Trophoblast cell (in vitro differentiated cells and primary cell): Measurements from ENCODE around the gene ELL3.
A peak's percentile ranks its signal among the peaks of the same experiment; 100 is the strongest.

Experiments used
- DNase-seq, 2 donors: peaks; one replicate each; pipeline ENCODE4 v3.0.0-alpha.2; 2016
- H2AFZ ChIP-seq: 2 replicates; pipeline ENCODE4 v1.6.1; 2013; ENCODE audit warnings: low read length, moderate library complexity, mild to moderate bottlenecking; ENCODE audit not compliant: insufficient read depth, poor library complexity
- H2AK5ac ChIP-seq: 2 replicates; pipeline ENCODE4 v1.6.1; 2013; ENCODE audit warnings: mild to moderate bottlenecking, low read length
- H2BK120ac ChIP-seq: 2 replicates; pipeline ENCODE4 v1.6.1; 2013; ENCODE audit warnings: low read length, mild to moderate bottlenecking, moderate library complexity; ENCODE audit not compliant: insufficient read depth, poor library complexity
- H2BK12ac ChIP-seq: 2 replicates; pipeline ENCODE4 v1.6.1; 2013; ENCODE audit warnings: mild to moderate bottlenecking, low read length, moderate library complexity
- H2BK5ac ChIP-seq: 2 replicates; pipeline ENCODE4 v1.6.1; 2013; ENCODE audit warnings: low read length, low read depth, moderate library complexity, mild to moderate bottlenecking; ENCODE audit not compliant: poor library complexity
- H3K14ac ChIP-seq: 2 replicates; pipeline ENCODE4 v1.6.1; 2013; ENCODE audit warnings: mild to moderate bottlenecking, low read length
- H3K18ac ChIP-seq: 2 replicates; pipeline ENCODE4 v1.6.1; 2013; ENCODE audit warnings: mild to moderate bottlenecking, low read length
- H3K23ac ChIP-seq: 2 replicates; pipeline ENCODE4 v1.6.1; 2013; ENCODE audit warnings: low read length
- H3K27ac ChIP-seq: 2 replicates; pipeline ENCODE4 v1.5.1; 2013; ENCODE audit warnings: low read depth, mild to moderate bottlenecking, inconsistent platforms, low read length, moderate library complexity
- H3K27me3 ChIP-seq: 2 replicates; pipeline ENCODE4 v1.6.1; 2013; ENCODE audit warnings: inconsistent platforms, mild to moderate bottlenecking, low read length, moderate library complexity; ENCODE audit not compliant: insufficient read depth
- H3K36me3 ChIP-seq, 2 experiments: 1 replicate in 1 of 2; 2 replicates in 1 of 2; pipeline ENCODE4 v1.6.1; 2013; ENCODE audit warnings: low read length in 2 of 2, mild to moderate bottlenecking in 2 of 2, moderate library complexity in 1 of 2; ENCODE audit not compliant: insufficient read depth in 2 of 2, control insufficient read depth in 1 of 2
- H3K4ac ChIP-seq: 2 replicates; pipeline ENCODE4 v1.6.1; 2013; ENCODE audit warnings: low read depth, mild to moderate bottlenecking, low read length, moderate library complexity
- H3K4me1 ChIP-seq, 2 experiments: 1 replicate in 1 of 2; 2 replicates in 1 of 2; pipeline ENCODE4 v1.6.1; 2013; ENCODE audit warnings: low read length in 2 of 2, mild to moderate bottlenecking in 2 of 2, moderate library complexity in 1 of 2; ENCODE audit not compliant: insufficient read depth in 2 of 2, control insufficient read depth in 1 of 2
- H3K4me2 ChIP-seq: 2 replicates; pipeline ENCODE4 v1.6.1; 2013; ENCODE audit warnings: inconsistent platforms, mild to moderate bottlenecking, low read length, moderate library complexity
- H3K4me3 ChIP-seq: 2 replicates; pipeline ENCODE4 v1.5.1; 2013; ENCODE audit warnings: mild to moderate bottlenecking, low read depth, low read length, inconsistent platforms
- H3K79me1 ChIP-seq: one replicate; pipeline ENCODE4 v1.6.1; 2013; ENCODE audit warnings: low read length
- H3K79me2 ChIP-seq: 2 replicates; pipeline ENCODE4 v1.6.1; 2013; ENCODE audit warnings: low read length, mild to moderate bottlenecking; ENCODE audit not compliant: control insufficient read depth, insufficient read depth, poor library complexity
- H3K9ac ChIP-seq: 2 replicates; pipeline ENCODE4 v1.6.1; 2013; ENCODE audit warnings: mild to moderate bottlenecking, low read length
- H3K9me3 ChIP-seq: 2 replicates; pipeline ENCODE4 v1.6.1; 2013; ENCODE audit warnings: low read depth, mild to moderate bottlenecking, control low read depth, inconsistent platforms, low read length; ENCODE audit not compliant: insufficient read depth
- H4K12ac ChIP-seq: 2 replicates; pipeline ENCODE4 v1.6.1; 2013; ENCODE audit warnings: low read depth, mild to moderate bottlenecking, low read length, moderate library complexity
- H4K8ac ChIP-seq: 2 replicates; pipeline ENCODE4 v1.6.1; 2013; ENCODE audit warnings: low read depth, mild to moderate bottlenecking, low read length, moderate library complexity
- H4K91ac ChIP-seq: one replicate; pipeline ENCODE4 v1.6.1; 2013; ENCODE audit warnings: low read depth, mild to moderate bottlenecking, low read length, moderate library complexity
- WGBS: extraction: QIAGEN DNeasy Blood & Tissue Kit; methylation state at CpG from one replicate; pipeline ENCODE4 v1.1.7; 2013; ENCODE audit warnings: missing lambda C conversion rate; ENCODE audit not compliant: insufficient read length, insufficient coverage; ENCODE audit errors: extremely low coverage; 5-methylcytosine and 5-hydroxymethylcytosine counted together

ELL3 gene

DNA sequence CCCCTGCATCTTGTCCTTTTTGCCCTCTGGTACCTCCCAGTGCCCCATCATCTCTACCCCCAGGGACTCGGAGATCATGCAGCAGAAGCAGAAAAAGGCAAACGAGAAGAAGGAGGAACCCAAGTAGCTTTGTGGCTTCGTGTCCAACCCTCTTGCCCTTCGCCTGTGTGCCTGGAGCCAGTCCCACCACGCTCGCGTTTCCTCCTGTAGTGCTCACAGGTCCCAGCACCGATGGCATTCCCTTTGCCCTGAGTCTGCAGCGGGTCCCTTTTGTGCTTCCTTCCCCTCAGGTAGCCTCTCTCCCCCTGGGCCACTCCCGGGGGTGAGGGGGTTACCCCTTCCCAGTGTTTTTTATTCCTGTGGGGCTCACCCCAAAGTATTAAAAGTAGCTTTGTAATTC, 16.9 kb upstream of the ELL3 start:
- Histone ChIP-seq H3K27ac (no peak overlapping the region), H3K4me3 (peak overlapping the region; percentile 2), H3K27me3 (no peaks in the 10 kb centered on the region), H3K36me3 (peaks cover 24 to 31% of the 10 kb centered on the region in 2 experiments), H4K12ac (no peak overlapping the region), H3K4me2 (peak overlapping the region; percentile 77), H2BK12ac (no peak overlapping the region), H3K18ac (no peak overlapping the region), H3K79me2 (peaks cover 12% of the 10 kb centered on the region), H4K8ac (no peak overlapping the region), H4K91ac (no peak overlapping the region), H3K23ac (no peak overlapping the region), H3K4ac (peak overlapping the region; percentile 97), H2AK5ac (no peak overlapping the region), H3K14ac (no peak overlapping the region), H3K4me1 (peaks cover 7 to 21% of the 10 kb centered on the region in 2 experiments), H3K9ac (peak overlapping the region; percentile 17), H2BK120ac (no peak overlapping the region), H2BK5ac (no peak overlapping the region), H2AFZ (no peak overlapping the region), H3K79me1 (peaks cover 10% of the 10 kb centered on the region), H3K9me3 (no peaks in the 10 kb centered on the region)
- no peak for DNase-seq
- WGBS, result no CpG with 5 or more reads among the region's 10 CpGs

DNA sequence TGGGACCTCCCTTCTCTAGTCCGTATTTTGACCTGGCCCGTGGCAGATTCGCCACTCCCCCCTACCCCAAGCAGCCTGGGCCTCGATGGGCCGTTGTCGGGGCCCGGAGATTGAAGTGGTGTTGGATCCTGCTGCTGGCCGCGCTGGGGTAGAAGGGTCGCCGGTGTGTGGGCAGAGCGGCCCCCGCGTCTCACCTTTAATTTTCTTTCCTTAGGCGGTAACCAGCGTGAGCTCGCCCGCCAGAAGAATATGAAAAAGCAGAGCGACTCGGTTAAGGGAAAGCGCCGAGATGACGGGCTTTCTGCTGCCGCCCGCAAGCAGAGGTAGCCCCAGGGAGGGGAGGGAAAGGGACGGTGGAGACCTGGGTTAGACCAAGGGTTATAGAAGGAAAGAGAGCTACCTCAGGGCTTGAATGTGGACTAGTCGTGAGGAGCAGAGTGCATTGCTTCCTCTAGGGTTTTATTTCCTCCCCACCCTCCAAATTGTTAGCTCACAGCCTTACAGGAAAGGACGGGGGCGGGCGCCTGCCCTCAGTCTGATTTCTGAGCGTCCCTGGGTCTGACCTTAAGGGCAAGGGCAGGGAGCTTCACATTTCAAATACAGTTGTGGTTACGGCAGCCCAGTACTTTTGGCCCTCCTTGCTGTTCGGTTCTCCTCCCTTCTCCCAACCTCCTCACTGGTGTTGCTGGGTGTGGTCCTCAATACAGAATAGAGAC, 16.2 kb upstream of the ELL3 start:
- DNase-seq, result peak in 1 of 2 donors; percentile 43
- peaks cover 7 to 21% of the 10 kb centered on the region in 2 experiments for H3K4me1 ChIP-seq
- H2BK120ac ChIP-seq, result peak overlapping the region; percentile 86
- peak overlapping the region; percentile 90 for H3K18ac ChIP-seq
- peaks cover 10% of the 10 kb centered on the region for H3K79me1 ChIP-seq
- H4K8ac ChIP-seq, result peak overlapping the region; percentile 96
- H3K36me3 ChIP-seq, result peaks cover 24 to 31% of the 10 kb centered on the region in 2 experiments
- H3K27ac ChIP-seq, result peak overlapping the region; percentile 79
- H3K9ac ChIP-seq, result peak overlapping the region; percentile 99
- H3K4me2 ChIP-seq, result peak overlapping the region; percentile 77
- H3K4me3 ChIP-seq, result peak overlapping the region; percentile 98
- H2AFZ ChIP-seq, result peak overlapping the region; percentile 80
- peak overlapping the region; percentile 99 for H3K14ac ChIP-seq
- peak overlapping the region; percentile 91 for H4K12ac ChIP-seq
- H3K4ac ChIP-seq, result peak overlapping the region; percentile 97
- H2BK12ac ChIP-seq, result peak overlapping the region; percentile 59
- H3K9me3 ChIP-seq, result no peaks in the 10 kb centered on the region
- H3K23ac ChIP-seq, result no peak overlapping the region
- no peaks in the 10 kb centered on the region for H3K27me3 ChIP-seq
- WGBS, result no CpG with 5 or more reads among the region's 33 CpGs
- H2BK5ac ChIP-seq, result peak overlapping the region; percentile 89
- H4K91ac ChIP-seq, result peak overlapping the region; percentile 98
- peaks cover 12% of the 10 kb centered on the region for H3K79me2 ChIP-seq
- H2AK5ac ChIP-seq, result peak overlapping the region; percentile 98

DNA sequence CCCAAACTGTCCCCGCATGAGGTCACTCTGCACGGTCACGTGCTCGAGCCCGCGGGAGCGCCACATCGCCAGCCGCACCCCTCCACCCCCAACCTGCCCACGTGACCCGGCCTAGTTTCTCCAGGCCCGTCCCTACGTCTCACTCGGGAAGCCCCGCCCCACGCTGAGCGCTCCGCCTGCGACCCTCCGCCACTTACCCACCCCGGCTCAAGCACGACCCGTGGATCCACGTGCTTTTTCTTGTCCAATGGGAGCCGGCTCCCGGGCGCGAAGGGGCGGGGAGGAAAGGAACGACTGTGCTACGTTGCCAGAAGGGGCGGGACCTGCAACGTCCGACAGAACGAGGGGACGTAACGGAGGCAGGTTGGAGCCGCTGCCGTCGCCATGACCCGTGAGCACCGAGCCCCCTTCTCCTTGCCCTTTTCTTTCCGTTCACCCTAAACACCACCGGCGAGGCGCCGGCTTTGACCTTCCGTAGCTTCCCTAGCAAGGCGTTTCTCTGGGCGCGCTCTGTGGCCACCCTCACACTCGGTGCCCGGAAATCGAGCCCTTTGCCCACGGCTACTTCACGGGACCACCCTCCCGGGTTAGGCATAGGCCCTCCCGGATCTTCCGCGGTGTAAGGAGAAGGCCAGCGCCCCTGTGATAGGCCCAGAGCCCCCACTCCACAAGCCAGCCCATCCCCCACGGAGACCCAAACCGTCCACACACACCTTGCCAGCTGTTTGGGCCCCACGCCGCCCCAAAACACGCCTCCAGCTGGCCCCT, 15.4 kb upstream of the ELL3 start, which contains the start of gene SERF2:
TSS of gene SERF2 (plus strand) at position 328 of the 768 bp plus-strand sequence. CDS start at position 385, 57 bp downstream.
- peak within 1 kb of the TSS; percentile 98 for H3K4me3 ChIP-seq
- no peak within 1 kb of the TSS for H3K23ac ChIP-seq
- peaks cover 12% of the 10 kb centered on the region for H3K79me2 ChIP-seq
- H2AK5ac ChIP-seq, result peak within 1 kb of the TSS; percentile 98
- H2AFZ ChIP-seq, result peak within 1 kb of the TSS; percentile 80
- peak within 1 kb of the TSS; percentile 96 for H4K8ac ChIP-seq
- H3K27me3 ChIP-seq, result no peaks in the 10 kb centered on the region
- H4K12ac ChIP-seq, result peak within 1 kb of the TSS; percentile 91
- H2BK5ac ChIP-seq, result peak within 1 kb of the TSS; percentile 89
- peak within 1 kb of the TSS; percentile 59 for H2BK12ac ChIP-seq
- peak within 1 kb of the TSS; percentile 99 for H3K14ac ChIP-seq
- H3K4me1 ChIP-seq, result peaks cover 7 to 21% of the 10 kb centered on the region in 2 experiments
- peak within 1 kb of the TSS; percentile 98 for H4K91ac ChIP-seq
- no peaks in the 10 kb centered on the region for H3K9me3 ChIP-seq
- peak within 1 kb of the TSS; percentile 90 for H3K18ac ChIP-seq
- peak within 1 kb of the TSS; percentile 97 for H3K4ac ChIP-seq
- peaks cover 24 to 31% of the 10 kb centered on the region in 2 experiments for H3K36me3 ChIP-seq
- DNase-seq, result peak; percentile 99
- H3K27ac ChIP-seq, result peak within 1 kb of the TSS; percentile 79
- H3K9ac ChIP-seq, result peak within 1 kb of the TSS; percentile 99
- no CpG with 5 or more reads among the region's 66 CpGs for WGBS
- peak within 1 kb of the TSS; percentile 86 for H2BK120ac ChIP-seq
- peak within 1 kb of the TSS; percentile 77 for H3K4me2 ChIP-seq
- peaks cover 10% of the 10 kb centered on the region for H3K79me1 ChIP-seq

DNA sequence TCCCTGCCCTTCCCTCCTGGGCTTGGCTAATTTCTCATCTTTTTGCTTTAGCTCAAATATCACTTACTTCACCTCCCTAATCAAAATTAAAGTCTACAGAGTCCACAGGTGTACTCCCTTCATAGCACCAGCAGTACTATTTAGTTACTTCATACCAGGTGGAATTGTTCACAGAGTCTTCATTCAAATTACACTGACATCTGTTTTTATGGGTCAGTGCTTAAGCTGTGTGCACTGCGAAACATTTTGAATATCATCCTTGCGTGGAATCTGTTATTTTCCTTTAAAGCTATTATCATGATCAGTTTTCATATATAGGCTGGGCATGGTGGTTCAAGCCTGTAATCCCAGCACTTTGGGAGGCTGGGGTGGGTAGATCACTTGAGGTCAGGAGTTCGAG, 12.6 kb upstream of the ELL3 start:
- no peak overlapping the region for H2BK120ac ChIP-seq
- peaks cover 11 to 12% of the 10 kb centered on the region in 2 experiments for H3K36me3 ChIP-seq
- no peak for DNase-seq
- H3K23ac ChIP-seq, result no peak overlapping the region
- H3K4me3 ChIP-seq, result no peak overlapping the region
- no peaks in the 10 kb centered on the region for H3K27me3 ChIP-seq
- H4K91ac ChIP-seq, result no peak overlapping the region
- no peak overlapping the region for H3K4ac ChIP-seq
- no peak overlapping the region for H3K4me2 ChIP-seq
- H3K9ac ChIP-seq, result no peak overlapping the region
- no peak overlapping the region for H3K14ac ChIP-seq
- H2BK5ac ChIP-seq, result no peak overlapping the region
- peaks cover 7 to 11% of the 10 kb centered on the region in 2 experiments for H3K4me1 ChIP-seq
- no peak overlapping the region for H2AFZ ChIP-seq
- peaks cover 12% of the 10 kb centered on the region for H3K79me2 ChIP-seq
- peaks cover 10% of the 10 kb centered on the region for H3K79me1 ChIP-seq
- H3K27ac ChIP-seq, result no peak overlapping the region
- no peak overlapping the region for H4K8ac ChIP-seq
- H4K12ac ChIP-seq, result no peak overlapping the region
- no peaks in the 10 kb centered on the region for H3K9me3 ChIP-seq
- H2AK5ac ChIP-seq, result no peak overlapping the region
- H3K18ac ChIP-seq, result no peak overlapping the region
- no peak overlapping the region for H2BK12ac ChIP-seq
- no CpG with 5 or more reads among the region's 3 CpGs for WGBS
